Loucy (cell line): ENCODE measurements around the gene PTOV1.

ENCODE experiments used
- H2AFZ ChIP-seq: fragments of 200-600 bp; sonication (generic); 2 replicates; pipeline ENCODE4 v1.6.0; 2016; ENCODE audit warnings: antibody characterized with exemption, mild to moderate bottlenecking, low read length, moderate library complexity
- H3F3A ChIP-seq: fragments of 200-600 bp; 2 replicates; pipeline ENCODE4 v1.6.0; 2016; ENCODE audit warnings: antibody characterized with exemption, low read depth, mild to moderate bottlenecking
- H3K27me3 ChIP-seq: fragments of 200-600 bp; sonication (generic); 2 replicates; pipeline ENCODE4 v1.6.1; 2014; ENCODE audit warnings: low read length, mild to moderate bottlenecking; ENCODE audit not compliant: insufficient read depth, poor library complexity, severe bottlenecking
- H3K36me3 ChIP-seq: fragments of 200-600 bp; sonication (generic); 2 replicates; pipeline ENCODE4 v1.6.1; 2016; ENCODE audit warnings: low read length; ENCODE audit not compliant: insufficient read depth
- H3K4me1 ChIP-seq: fragments of 200-600 bp; sonication (generic); 2 replicates; pipeline ENCODE4 v1.5.1; 2014; ENCODE audit warnings: low read length, mild to moderate bottlenecking; ENCODE audit not compliant: insufficient read depth, poor library complexity, severe bottlenecking
- H3K4me2 ChIP-seq: fragments of 200-600 bp; sonication (generic); 2 replicates; pipeline ENCODE4 v1.6.0; 2014; ENCODE audit warnings: antibody characterized with exemption, low read length, low read depth, mild to moderate bottlenecking; ENCODE audit not compliant: poor library complexity, severe bottlenecking
- H3K4me3 ChIP-seq: fragments of 200-600 bp; sonication (generic); 2 replicates; pipeline ENCODE4 v1.5.1; 2014; ENCODE audit warnings: low read length, mild to moderate bottlenecking, mixed read lengths; ENCODE audit not compliant: poor library complexity, severe bottlenecking
- H3K79me2 ChIP-seq: fragments of 200-600 bp; sonication (generic); 2 replicates; pipeline ENCODE4 v1.6.1; 2014; ENCODE audit warnings: low read length; ENCODE audit not compliant: insufficient read depth
- H3K9ac ChIP-seq: fragments of 200-600 bp; sonication (generic); 2 replicates; pipeline ENCODE4 v1.6.0; 2014; ENCODE audit warnings: mild to moderate bottlenecking, low read depth, low read length, moderate library complexity; ENCODE audit not compliant: poor library complexity, severe bottlenecking
- H3K9me2 ChIP-seq: fragments of 200-600 bp; sonication (generic); replicated peaks from 2 replicates; pipeline ENCODE4 v1.6.1; 2016; ENCODE audit warnings: low read depth, low read length, mixed read lengths
- H3K9me3 ChIP-seq: fragments of 200-600 bp; sonication (generic); 2 replicates; pipeline ENCODE4 v1.6.1; 2014; ENCODE audit warnings: mild to moderate bottlenecking, antibody characterized with exemption, low read length, low read depth; ENCODE audit not compliant: insufficient read depth
- H4K20me1 ChIP-seq: fragments of 200-600 bp; sonication (generic); 2 replicates; pipeline ENCODE4 v1.6.0; 2014; ENCODE audit warnings: antibody characterized with exemption, low read length, mild to moderate bottlenecking; ENCODE audit not compliant: insufficient read depth, poor library complexity, severe bottlenecking
- EZH2phosphoT487 ChIP-seq: fragments of 200-600 bp; IDR thresholded peaks from 2 replicates; pipeline ENCODE4 v1.6.1; 2018; ENCODE audit warnings: antibody characterized with exemption, mild to moderate bottlenecking, moderate library complexity, borderline replicate concordance
- TF ChIP-seq, protein P1 (sequence below): fragments of 200-600 bp; sonication (generic); conservative IDR thresholded peaks from 2 replicates; pipeline ENCODE4 v1.5.1; 2014; ENCODE audit warnings: mild to moderate bottlenecking, antibody characterized with exemption, low read length

The PTOV1 gene

DNA sequence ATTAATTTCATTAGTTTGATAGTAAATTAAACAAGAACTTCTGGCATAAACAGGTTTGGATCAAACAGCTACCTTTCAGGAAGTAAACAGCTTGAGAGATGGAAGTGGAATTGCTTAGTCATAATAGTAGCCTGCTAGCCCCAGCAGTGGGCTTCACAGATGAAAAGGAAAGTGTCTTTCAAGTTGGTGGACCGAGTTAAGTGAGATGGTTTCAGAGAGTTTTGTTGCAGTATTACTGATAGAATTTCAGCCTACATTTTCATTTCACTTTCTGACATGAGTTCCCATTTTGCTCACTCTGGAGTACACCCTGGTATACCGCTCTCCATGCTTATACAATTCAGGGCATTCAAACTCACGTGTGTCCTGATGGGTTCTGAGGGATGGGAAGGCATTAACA, 2.0 kb upstream of the PTOV1 start:
- Histone ChIP-seq H3K79me2 (peaks cover 24% of the 10 kb centered on the region), H3K9me3 (no peaks in the 10 kb centered on the region), H3K36me3 (no peaks in the 10 kb centered on the region), H3K4me1 (peaks cover 32% of the 10 kb centered on the region), H4K20me1 (peaks cover 23% of the 10 kb centered on the region), H3F3A (0 out of 2 replicates have a peak, but pooled peaks cover 3% of the 10 kb centered on the region), H3K9me2 (no peaks in the 10 kb centered on the region), H3K9ac (no peak overlapping the region), H3K4me2 (peak overlapping the region; percentile 52), H2AFZ (no peak overlapping the region), H3K27me3 (no peaks in the 10 kb centered on the region), H3K4me3 (no peak overlapping the region)
- TF ChIP-seq EZH2phosphoT487, result no peak
- TF ChIP-seq, protein P1, sequence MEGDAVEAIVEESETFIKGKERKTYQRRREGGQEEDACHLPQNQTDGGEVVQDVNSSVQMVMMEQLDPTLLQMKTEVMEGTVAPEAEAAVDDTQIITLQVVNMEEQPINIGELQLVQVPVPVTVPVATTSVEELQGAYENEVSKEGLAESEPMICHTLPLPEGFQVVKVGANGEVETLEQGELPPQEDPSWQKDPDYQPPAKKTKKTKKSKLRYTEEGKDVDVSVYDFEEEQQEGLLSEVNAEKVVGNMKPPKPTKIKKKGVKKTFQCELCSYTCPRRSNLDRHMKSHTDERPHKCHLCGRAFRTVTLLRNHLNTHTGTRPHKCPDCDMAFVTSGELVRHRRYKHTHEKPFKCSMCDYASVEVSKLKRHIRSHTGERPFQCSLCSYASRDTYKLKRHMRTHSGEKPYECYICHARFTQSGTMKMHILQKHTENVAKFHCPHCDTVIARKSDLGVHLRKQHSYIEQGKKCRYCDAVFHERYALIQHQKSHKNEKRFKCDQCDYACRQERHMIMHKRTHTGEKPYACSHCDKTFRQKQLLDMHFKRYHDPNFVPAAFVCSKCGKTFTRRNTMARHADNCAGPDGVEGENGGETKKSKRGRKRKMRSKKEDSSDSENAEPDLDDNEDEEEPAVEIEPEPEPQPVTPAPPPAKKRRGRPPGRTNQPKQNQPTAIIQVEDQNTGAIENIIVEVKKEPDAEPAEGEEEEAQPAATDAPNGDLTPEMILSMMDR, result no peak

DNA sequence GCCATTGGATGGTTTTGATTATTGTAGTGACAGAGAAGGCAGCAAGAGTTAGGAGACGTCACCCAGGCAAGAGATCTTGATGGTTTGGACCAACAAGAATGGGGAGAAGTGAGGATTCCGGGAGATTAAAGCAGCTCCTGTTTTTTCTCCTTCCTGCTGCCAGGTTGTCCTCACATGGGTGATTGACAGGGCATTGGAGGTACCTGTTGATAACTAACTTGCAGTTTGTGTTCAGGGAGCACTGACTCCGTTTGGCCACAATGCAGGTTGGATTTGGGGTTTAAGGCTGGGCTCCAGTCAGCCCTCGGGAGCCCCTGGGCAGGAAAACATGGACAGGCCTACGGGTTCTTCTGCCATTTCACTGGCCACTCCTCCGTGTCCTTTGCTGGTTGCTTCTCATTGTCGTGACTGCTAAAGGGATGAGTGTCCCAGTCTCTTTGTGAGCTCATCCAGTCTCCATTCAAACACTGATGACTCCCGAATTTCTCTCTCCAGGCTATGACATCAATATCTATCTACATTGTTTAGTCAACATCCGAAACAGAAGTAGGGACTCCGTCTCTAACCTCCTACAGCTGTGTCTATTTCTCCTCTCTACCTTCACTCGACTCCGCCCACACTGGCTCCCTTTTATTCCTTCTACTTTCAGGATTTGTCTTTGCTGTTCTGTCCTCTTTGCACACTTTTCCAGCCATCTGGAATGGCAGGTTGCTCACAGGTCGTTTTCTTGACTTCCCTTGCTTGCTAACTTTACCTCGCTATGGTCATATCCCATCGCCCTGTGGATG, 1.3 kb upstream of the PTOV1 start:
- H3K4me1 ChIP-seq, result peaks cover 32% of the 10 kb centered on the region
- no peaks in the 10 kb centered on the region for H3K36me3 ChIP-seq
- H3K9me2 ChIP-seq, result no peaks in the 10 kb centered on the region
- no peak overlapping the region for H2AFZ ChIP-seq
- peak overlapping the region; percentile 99 for H3K4me3 ChIP-seq
- H3K27me3 ChIP-seq, result no peaks in the 10 kb centered on the region
- peaks cover 30% of the 10 kb centered on the region for H4K20me1 ChIP-seq
- TF ChIP-seq, protein P1, result no peak
- no peak for TF ChIP-seq EZH2phosphoT487
- H3K9ac ChIP-seq, result peak overlapping the region; percentile 90
- peaks cover 30% of the 10 kb centered on the region for H3K79me2 ChIP-seq
- 0 out of 2 replicates have a peak, but pooled peaks cover 3% of the 10 kb centered on the region for H3F3A ChIP-seq
- H3K9me3 ChIP-seq, result no peaks in the 10 kb centered on the region
- peak overlapping the region; percentile 69 for H3K4me2 ChIP-seq

DNA sequence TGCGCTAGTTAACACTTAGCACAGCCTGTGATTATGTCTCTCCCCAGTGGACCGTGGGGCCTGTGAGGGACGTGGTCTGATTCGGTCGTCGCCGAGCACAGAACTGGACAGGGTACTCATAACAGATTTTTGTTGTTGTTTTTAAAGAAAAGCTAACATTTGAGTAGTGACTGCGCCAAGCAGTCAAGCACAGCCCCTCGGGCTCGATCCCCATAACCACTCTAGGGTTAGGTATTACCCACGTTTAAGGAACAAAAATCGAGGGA, 805 bp upstream of the PTOV1 start:
- TF ChIP-seq, protein P1, result no peak
- TF ChIP-seq EZH2phosphoT487, result no peak
- peaks cover 33% of the 10 kb centered on the region for H4K20me1 ChIP-seq
- H3K27me3 ChIP-seq, result no peaks in the 10 kb centered on the region
- 0 out of 2 replicates have a peak, but pooled peaks cover 3% of the 10 kb centered on the region for H3F3A ChIP-seq
- peaks cover 32% of the 10 kb centered on the region for H3K4me1 ChIP-seq
- peak overlapping the region; percentile 69 for H3K4me2 ChIP-seq
- H2AFZ ChIP-seq, result peak overlapping the region; percentile 99
- H3K36me3 ChIP-seq, result no peaks in the 10 kb centered on the region; the same call in 1 of the 2 replicates
- peak overlapping the region; percentile 99 for H3K4me3 ChIP-seq
- peaks cover 34% of the 10 kb centered on the region for H3K79me2 ChIP-seq
- peak overlapping the region; percentile 90 for H3K9ac ChIP-seq
- H3K9me3 ChIP-seq, result no peaks in the 10 kb centered on the region
- H3K9me2 ChIP-seq, result no peaks in the 10 kb centered on the region
